ENCODE data around the gene CHCHD6. TPM values are rescaled to one million over a fixed set of nuclear protein-coding genes. Genes with fewer than 3 reads are reported as not detected.
A peak's percentile ranks its signal among the peaks of the same experiment; 100 is the strongest.

CHCHD6 gene
- total and polyA plus RNA-seq, 4 donors, result 22.5 to 70.2 (median 49.7) TPM

- WGBS (ENCODE audit: insufficient coverage), result 69% methylated on average over 10 of the region's 10 CpGs
- H3K27ac ChIP-seq (ENCODE audit: low read depth, low read length), result no peak overlapping the region
- no peak overlapping the region for H3K4me3 ChIP-seq (ENCODE audit: low read depth, low read length)
- H3K27me3 ChIP-seq (ENCODE audit: control insufficient read depth, insufficient read depth, low read length), result no peaks in the 10 kb centered on the region
- no peaks in the 10 kb centered on the region for H3K9me3 ChIP-seq (ENCODE audit: control insufficient read depth, insufficient read depth, low read length)
- DNase-seq (ENCODE audit: low read depth in 4 of 6, low spot score in 6 of 6), result no peak
- peaks cover 19% of the 10 kb centered on the region for H3K36me3 ChIP-seq (ENCODE audit: control insufficient read depth, insufficient read depth, low read length)
- no peaks in the 10 kb centered on the region for H3K4me1 ChIP-seq (ENCODE audit: control insufficient read depth, insufficient read depth, low read length)
Measured at GRCh38 chr3:126858887-126859286, 154.8 kb downstream of the CHCHD6 start.

GRCh38 chr3:126859415-126860246 is 155.6 kb downstream of the CHCHD6 start:
- 84% methylated on average over 15 of the region's 16 CpGs for WGBS (ENCODE audit: insufficient coverage)
- peaks cover 26% of the 10 kb centered on the region for H3K36me3 ChIP-seq (ENCODE audit: control insufficient read depth, insufficient read depth, low read length)
- no peak overlapping the region for H3K27ac ChIP-seq (ENCODE audit: low read depth, low read length)
- H3K27me3 ChIP-seq (ENCODE audit: control insufficient read depth, insufficient read depth, low read length), result no peaks in the 10 kb centered on the region
- DNase-seq (ENCODE audit: low read depth in 4 of 6, low spot score in 6 of 6), result peak in 1 of 6 donors; percentile 53
- H3K4me3 ChIP-seq (ENCODE audit: low read depth, low read length), result no peak overlapping the region
- no peaks in the 10 kb centered on the region for H3K4me1 ChIP-seq (ENCODE audit: control insufficient read depth, insufficient read depth, low read length)
- no peaks in the 10 kb centered on the region for H3K9me3 ChIP-seq (ENCODE audit: control insufficient read depth, insufficient read depth, low read length)

- Histone ChIP-seq H3K4me1 (ENCODE audit: control insufficient read depth, insufficient read depth, low read length) (peaks cover 6% of the 10 kb centered on the region), H3K27me3 (ENCODE audit: control insufficient read depth, insufficient read depth, low read length) (no peaks in the 10 kb centered on the region), H3K9me3 (ENCODE audit: control insufficient read depth, insufficient read depth, low read length) (no peaks in the 10 kb centered on the region), H3K4me3 (ENCODE audit: low read depth, low read length) (no peak overlapping the region), H3K27ac (ENCODE audit: low read depth, low read length) (no peak overlapping the region), H3K36me3 (ENCODE audit: control insufficient read depth, insufficient read depth, low read length) (peaks cover 23% of the 10 kb centered on the region)
- 89% methylated on average over 1 of the region's 1 CpG for WGBS (ENCODE audit: insufficient coverage)
- DNase-seq (ENCODE audit: low read depth in 4 of 6, low spot score in 6 of 6), result no peak
Measured at GRCh38 chr3:126865736-126866135, 161.7 kb downstream of the CHCHD6 start.

- Histone ChIP-seq H3K4me1 (ENCODE audit: control insufficient read depth, insufficient read depth, low read length) (peaks cover 6% of the 10 kb centered on the region), H3K9me3 (ENCODE audit: control insufficient read depth, insufficient read depth, low read length) (no peaks in the 10 kb centered on the region), H3K4me3 (ENCODE audit: low read depth, low read length) (no peak overlapping the region), H3K27ac (ENCODE audit: low read depth, low read length) (no peak overlapping the region), H3K27me3 (ENCODE audit: control insufficient read depth, insufficient read depth, low read length) (no peaks in the 10 kb centered on the region), H3K36me3 (ENCODE audit: control insufficient read depth, insufficient read depth, low read length) (peaks cover 23% of the 10 kb centered on the region)
- no peak for DNase-seq (ENCODE audit: low read depth in 4 of 6, low spot score in 6 of 6)
- 40% methylated on average over 2 of the region's 3 CpGs for WGBS (ENCODE audit: insufficient coverage)
Measured at GRCh38 chr3:126866175-126866759, 162.2 kb downstream of the CHCHD6 start.

- H3K9me3 ChIP-seq (ENCODE audit: control insufficient read depth, insufficient read depth, low read length), result no peaks in the 10 kb centered on the region
Measured at GRCh38 chr3:126867190-126867862, 163.3 kb downstream of the CHCHD6 start.

GRCh38 chr3:126867863-126868200 is 163.8 kb downstream of the CHCHD6 start:
- Histone ChIP-seq H3K36me3 (ENCODE audit: control insufficient read depth, insufficient read depth, low read length) (peaks cover 23% of the 10 kb centered on the region), H3K4me3 (ENCODE audit: low read depth, low read length) (no peak overlapping the region), H3K27me3 (ENCODE audit: control insufficient read depth, insufficient read depth, low read length) (no peaks in the 10 kb centered on the region), H3K27ac (ENCODE audit: low read depth, low read length) (no peak overlapping the region), H3K9me3 (ENCODE audit: control insufficient read depth, insufficient read depth, low read length) (no peaks in the 10 kb centered on the region), H3K4me1 (ENCODE audit: control insufficient read depth, insufficient read depth, low read length) (peaks cover 6% of the 10 kb centered on the region)
- DNase-seq (ENCODE audit: low read depth in 4 of 6, low spot score in 6 of 6), result no peak
- WGBS (ENCODE audit: insufficient coverage), result 100% methylated on average over 1 of the region's 1 CpG

More at GRCh38 chr3:126867190-126867862, 163.3 kb downstream of the CHCHD6 start:
- DNase-seq (ENCODE audit: low read depth in 4 of 6, low spot score in 6 of 6), result peak in 1 of 6 donors; percentile 41
- no peak overlapping the region for H3K4me3 ChIP-seq (ENCODE audit: low read depth, low read length)
- no peak overlapping the region for H3K27ac ChIP-seq (ENCODE audit: low read depth, low read length)
- peaks cover 6% of the 10 kb centered on the region for H3K4me1 ChIP-seq (ENCODE audit: control insufficient read depth, insufficient read depth, low read length)
- no CpG with 5 or more reads among the region's 4 CpGs for WGBS (ENCODE audit: insufficient coverage)
- peaks cover 23% of the 10 kb centered on the region for H3K36me3 ChIP-seq (ENCODE audit: control insufficient read depth, insufficient read depth, low read length)
- no peaks in the 10 kb centered on the region for H3K27me3 ChIP-seq (ENCODE audit: control insufficient read depth, insufficient read depth, low read length)

GRCh38 chr3:126870608-126871210 is 166.7 kb downstream of the CHCHD6 start:
- H3K27me3 ChIP-seq (ENCODE audit: control insufficient read depth, insufficient read depth, low read length), result no peaks in the 10 kb centered on the region

GRCh38 chr3:126872701-126873342 is 168.8 kb downstream of the CHCHD6 start:
- Histone ChIP-seq H3K4me1 (ENCODE audit: control insufficient read depth, insufficient read depth, low read length) (peaks cover 6% of the 10 kb centered on the region), H3K36me3 (ENCODE audit: control insufficient read depth, insufficient read depth, low read length) (no peaks in the 10 kb centered on the region), H3K9me3 (ENCODE audit: control insufficient read depth, insufficient read depth, low read length) (no peaks in the 10 kb centered on the region), H3K4me3 (ENCODE audit: low read depth, low read length) (no peak overlapping the region), H3K27ac (ENCODE audit: low read depth, low read length) (no peak overlapping the region), H3K27me3 (ENCODE audit: control insufficient read depth, insufficient read depth, low read length) (no peaks in the 10 kb centered on the region)
- WGBS (ENCODE audit: insufficient coverage), result 95% methylated on average over 4 of the region's 10 CpGs
- no peak for DNase-seq (ENCODE audit: low read depth in 4 of 6, low spot score in 6 of 6)

More at GRCh38 chr3:126870608-126871210, 166.7 kb downstream of the CHCHD6 start:
- Histone ChIP-seq H3K9me3 (ENCODE audit: control insufficient read depth, insufficient read depth, low read length) (no peaks in the 10 kb centered on the region), H3K4me3 (ENCODE audit: low read depth, low read length) (no peak overlapping the region), H3K36me3 (ENCODE audit: control insufficient read depth, insufficient read depth, low read length) (no peaks in the 10 kb centered on the region), H3K27ac (ENCODE audit: low read depth, low read length) (no peak overlapping the region), H3K4me1 (ENCODE audit: control insufficient read depth, insufficient read depth, low read length) (peaks cover 6% of the 10 kb centered on the region)
- 88% methylated on average over 6 of the region's 9 CpGs for WGBS (ENCODE audit: insufficient coverage)
- no peak for DNase-seq (ENCODE audit: low read depth in 4 of 6, low spot score in 6 of 6)

- DNase-seq (ENCODE audit: low read depth in 4 of 6, low spot score in 6 of 6), result no peak
- WGBS (ENCODE audit: insufficient coverage), result 100% methylated on average over 1 of the region's 1 CpG
Measured at GRCh38 chr3:126873416-126873815, 169.4 kb downstream of the CHCHD6 start.

More at GRCh38 chr3:126873416-126873815, 169.4 kb downstream of the CHCHD6 start:
- Histone ChIP-seq H3K27ac (ENCODE audit: low read depth, low read length) (no peak overlapping the region), H3K4me1 (ENCODE audit: control insufficient read depth, insufficient read depth, low read length) (peaks cover 6% of the 10 kb centered on the region), H3K4me3 (ENCODE audit: low read depth, low read length) (no peak overlapping the region), H3K27me3 (ENCODE audit: control insufficient read depth, insufficient read depth, low read length) (no peaks in the 10 kb centered on the region), H3K36me3 (ENCODE audit: control insufficient read depth, insufficient read depth, low read length) (no peaks in the 10 kb centered on the region), H3K9me3 (ENCODE audit: control insufficient read depth, insufficient read depth, low read length) (no peaks in the 10 kb centered on the region)
